Fibroblast of lung (primary cell): ENCODE data around the gene YES1. TPM values are rescaled to one million over a fixed set of nuclear protein-coding genes. Genes with fewer than 3 reads are reported as not detected.
A peak's percentile ranks its signal among the peaks of the same experiment; 100 is the strongest.

Experiments used
- DNase-seq, 2 donors: peaks; one replicate each; pipeline versions ENCODE4 v3.0.0 to v3.0.0-alpha.2; 2010; ENCODE audit warnings: low read depth in 2 of 2
- H2AFZ ChIP-seq: 2 replicates; pipeline ENCODE4 v1.5.1; 2012; ENCODE audit warnings: low read length, control low read depth, inconsistent platforms
- H3K27ac ChIP-seq: 2 replicates; pipeline ENCODE4 v1.5.1; 2011; ENCODE audit warnings: low read length, control low read depth; ENCODE audit not compliant: insufficient read depth
- H3K27me3 ChIP-seq: 2 replicates; pipeline ENCODE4 v1.5.1; 2011; ENCODE audit warnings: mild to moderate bottlenecking, low read length; ENCODE audit not compliant: control insufficient read depth, insufficient read depth
- H3K36me3 ChIP-seq: 2 replicates; pipeline ENCODE4 v1.5.1; 2011; ENCODE audit warnings: low read length; ENCODE audit not compliant: control insufficient read depth, insufficient read depth
- H3K4me1 ChIP-seq: 2 replicates; pipeline ENCODE4 v1.5.1; 2011; ENCODE audit warnings: low read length; ENCODE audit not compliant: control insufficient read depth, insufficient read depth; ENCODE audit errors: extremely low read depth
- H3K4me2 ChIP-seq: 2 replicates; pipeline ENCODE4 v1.5.1; 2011; ENCODE audit warnings: low read length, control low read depth; ENCODE audit not compliant: insufficient read depth; ENCODE audit errors: extremely low read depth
- H3K4me3 ChIP-seq, 4 experiments: fragments of 200-600 bp in 1 of 4; sonication (generic) in 1 of 4; replicated peaks in 1 of 4; 2 replicates each; pipeline ENCODE4 v1.5.1; 2011 to 2016; ENCODE audit warnings: low read length in 4 of 4, low read depth in 3 of 4, mild to moderate bottlenecking in 3 of 4, control low read depth in 2 of 4, inconsistent platforms in 1 of 4, mixed read lengths in 1 of 4; ENCODE audit not compliant: insufficient read depth in 1 of 4; ENCODE audit errors: control extremely low read depth in 1 of 4
- H3K79me2 ChIP-seq: 2 replicates; pipeline ENCODE4 v1.5.1; 2012; ENCODE audit warnings: mild to moderate bottlenecking, low read length, inconsistent platforms; ENCODE audit not compliant: control insufficient read depth, insufficient read depth
- H3K9ac ChIP-seq: 2 replicates; pipeline ENCODE4 v1.5.1; 2011; ENCODE audit warnings: mild to moderate bottlenecking, low read length, control low read depth; ENCODE audit not compliant: insufficient read depth
- H3K9me3 ChIP-seq: 2 replicates; pipeline ENCODE4 v1.5.1; 2012; ENCODE audit warnings: low read depth, low read length; ENCODE audit not compliant: control insufficient read depth, insufficient read depth
- H4K20me1 ChIP-seq: 2 replicates; pipeline ENCODE4 v1.5.1; 2011; ENCODE audit warnings: low read length; ENCODE audit not compliant: control insufficient read depth, insufficient read depth; ENCODE audit errors: extremely low read depth
- EZH2 ChIP-seq: IDR thresholded peaks from 2 replicates; pipeline ENCODE4 v1.5.1; 2012; ENCODE audit warnings: low read length, control low read depth, mild to moderate bottlenecking; ENCODE audit errors: missing control alignments
- polyA plus RNA-seq, 2 donors: library from polyadenylated mRNA; depleted of rRNA in 1 of 2; stranded (reverse) in 1 of 2; unstranded in 1 of 2; fragments of >200 nt; gene quantifications; 2 replicates each; pipeline ENCODE4 v1.2.1, GENCODE V29; 2011 to 2012; ENCODE audit warnings: missing spikeins in 1 of 2
- total RNA-seq: library from RNA; depleted of rRNA; stranded (reverse); fragments of >200 nt; gene quantifications from 2 replicates; pipeline ENCODE4 v1.2.1, GENCODE V29; 2014
- TF ChIP-seq, protein P1 (sequence below), 2 donors: IDR thresholded peaks in 1 of 2; conservative IDR thresholded peaks in 1 of 2; 1 replicate in 1 of 2; 2 replicates in 1 of 2; pipeline ENCODE4 v1.5.1; 2011 to 2012; ENCODE audit warnings: low read length in 2 of 2, control low read depth in 1 of 2, inconsistent platforms in 1 of 2, low read depth in 1 of 2, mild to moderate bottlenecking in 1 of 2

Gene YES1
- total and polyA plus RNA-seq, 2 donors (not counting 1 experiment from before 2014, with no cell fraction given) = 26.6 to 49.5 TPM

DNA sequence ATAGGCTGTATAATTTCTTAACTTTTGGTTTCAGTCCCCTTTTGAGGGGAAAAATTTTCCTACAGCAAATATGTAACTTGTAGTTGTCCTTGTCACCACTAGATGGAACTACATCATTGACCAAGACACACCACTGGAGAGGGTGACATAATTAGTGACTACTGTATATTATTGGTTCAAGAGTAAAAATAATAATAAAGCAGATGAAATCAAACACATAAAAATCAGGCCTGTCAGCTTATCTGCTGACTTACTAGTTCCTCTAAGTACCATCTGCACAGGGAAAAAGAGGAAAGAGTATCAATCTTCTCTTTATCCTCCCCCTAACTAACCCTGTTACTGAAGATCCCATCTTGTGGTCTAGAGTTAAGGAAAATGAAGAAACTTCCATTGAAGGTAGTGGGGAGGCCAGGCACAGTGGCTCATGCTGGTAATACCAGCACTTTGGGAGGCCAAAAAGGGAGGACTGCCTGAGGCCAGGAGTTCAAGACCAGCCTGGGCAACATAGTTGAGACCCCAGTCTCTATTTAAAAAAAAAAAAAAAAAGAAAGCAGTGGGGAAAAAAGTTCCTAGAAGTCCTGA lies 70.0 kb downstream of the YES1 start:
- H3K4me1 ChIP-seq = no peaks in the 10 kb centered on the region
- DNase-seq = peak; percentile 47 to 72
- no peak overlapping the region for H2AFZ ChIP-seq
- no peak overlapping the region for H3K9ac ChIP-seq
- no peak overlapping the region for H3K4me3 ChIP-seq
- no peaks in the 10 kb centered on the region for H3K79me2 ChIP-seq
- H3K27ac ChIP-seq = no peak overlapping the region
- H3K9me3 ChIP-seq = no peaks in the 10 kb centered on the region
- no peaks in the 10 kb centered on the region for H4K20me1 ChIP-seq
- H3K36me3 ChIP-seq = no peaks in the 10 kb centered on the region
- no peaks in the 10 kb centered on the region for H3K27me3 ChIP-seq
- no peak overlapping the region for H3K4me2 ChIP-seq
- TF ChIP-seq, protein P1, sequence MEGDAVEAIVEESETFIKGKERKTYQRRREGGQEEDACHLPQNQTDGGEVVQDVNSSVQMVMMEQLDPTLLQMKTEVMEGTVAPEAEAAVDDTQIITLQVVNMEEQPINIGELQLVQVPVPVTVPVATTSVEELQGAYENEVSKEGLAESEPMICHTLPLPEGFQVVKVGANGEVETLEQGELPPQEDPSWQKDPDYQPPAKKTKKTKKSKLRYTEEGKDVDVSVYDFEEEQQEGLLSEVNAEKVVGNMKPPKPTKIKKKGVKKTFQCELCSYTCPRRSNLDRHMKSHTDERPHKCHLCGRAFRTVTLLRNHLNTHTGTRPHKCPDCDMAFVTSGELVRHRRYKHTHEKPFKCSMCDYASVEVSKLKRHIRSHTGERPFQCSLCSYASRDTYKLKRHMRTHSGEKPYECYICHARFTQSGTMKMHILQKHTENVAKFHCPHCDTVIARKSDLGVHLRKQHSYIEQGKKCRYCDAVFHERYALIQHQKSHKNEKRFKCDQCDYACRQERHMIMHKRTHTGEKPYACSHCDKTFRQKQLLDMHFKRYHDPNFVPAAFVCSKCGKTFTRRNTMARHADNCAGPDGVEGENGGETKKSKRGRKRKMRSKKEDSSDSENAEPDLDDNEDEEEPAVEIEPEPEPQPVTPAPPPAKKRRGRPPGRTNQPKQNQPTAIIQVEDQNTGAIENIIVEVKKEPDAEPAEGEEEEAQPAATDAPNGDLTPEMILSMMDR (conservative IDR thresholded peaks at IDR 0.05 in 1 of 2, IDR thresholded peaks at IDR 0.05 in 1 of 2; ENCODE audit: low read depth in 1 of 2, low read length in 2 of 2) = peak; percentile 54 to 64
- TF ChIP-seq EZH2 = no peak

DNA sequence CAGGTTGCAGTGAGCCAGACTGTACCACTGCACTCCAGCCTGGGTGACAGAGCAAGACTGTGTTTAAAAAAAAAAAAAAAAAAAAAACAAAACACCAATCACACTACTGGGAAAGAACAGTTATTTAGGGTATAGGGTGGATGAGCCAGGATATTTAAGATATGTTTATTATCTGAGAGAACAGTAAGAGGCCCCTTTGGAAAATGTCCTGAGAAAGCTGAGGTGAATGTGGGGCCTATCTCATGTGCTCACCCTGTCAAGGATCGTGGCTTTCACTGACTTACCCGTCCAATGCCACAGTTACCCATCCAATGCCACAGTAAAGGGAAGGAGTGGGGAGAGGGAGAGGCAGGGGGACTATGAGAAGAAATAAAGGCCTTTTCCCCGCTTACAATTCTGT lies 79.7 kb downstream of the YES1 start:
- no peak for DNase-seq
- TF ChIP-seq, protein P1 (conservative IDR thresholded peaks at IDR 0.05 in 1 of 2, IDR thresholded peaks at IDR 0.05 in 1 of 2; ENCODE audit: low read depth in 1 of 2, low read length in 2 of 2) = no peak
- no peak for TF ChIP-seq EZH2
- H3K4me2 ChIP-seq = no peak overlapping the region

DNA sequence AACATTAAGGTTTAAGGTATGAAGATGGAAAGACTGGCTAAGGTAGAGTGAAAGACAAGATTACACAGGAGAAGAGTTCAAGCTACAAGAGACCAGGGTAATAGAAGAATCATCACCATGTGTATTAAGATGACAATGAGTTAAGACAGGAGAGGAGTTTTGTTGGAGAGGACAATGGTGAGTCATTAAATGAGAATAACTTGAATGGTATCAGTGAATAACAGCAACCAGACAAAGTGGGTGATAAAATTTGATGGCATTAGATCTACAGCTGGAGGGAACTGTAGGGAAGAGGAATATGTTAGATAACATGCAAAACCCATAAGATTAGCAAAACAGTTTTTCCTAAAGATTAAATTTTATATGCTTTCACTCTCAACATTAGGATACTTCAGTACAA lies 80.9 kb downstream of the YES1 start:
- Histone ChIP-seq H3K4me2 (no peak overlapping the region), H3K27ac (no peak overlapping the region), H3K79me2 (no peaks in the 10 kb centered on the region), H4K20me1 (no peaks in the 10 kb centered on the region), H3K36me3 (peaks cover 1% of the 10 kb centered on the region), H3K4me3 (no peak overlapping the region), H3K9me3 (no peaks in the 10 kb centered on the region), H2AFZ (no peak overlapping the region), H3K27me3 (no peaks in the 10 kb centered on the region), H3K9ac (no peak overlapping the region), H3K4me1 (no peaks in the 10 kb centered on the region)
- no peak for TF ChIP-seq EZH2
- TF ChIP-seq, protein P1 (conservative IDR thresholded peaks at IDR 0.05 in 1 of 2, IDR thresholded peaks at IDR 0.05 in 1 of 2; ENCODE audit: low read depth in 1 of 2, low read length in 2 of 2) = no peak
- DNase-seq = no peak

More for the DNA sequence above, 79.7 kb downstream of the YES1 start:
- H3K4me3 ChIP-seq = no peak overlapping the region
- H3K9ac ChIP-seq = no peak overlapping the region
- no peaks in the 10 kb centered on the region for H3K79me2 ChIP-seq
- H4K20me1 ChIP-seq = no peaks in the 10 kb centered on the region
- H3K27ac ChIP-seq = no peak overlapping the region
- peaks cover 1% of the 10 kb centered on the region for H3K36me3 ChIP-seq
- H3K27me3 ChIP-seq = no peaks in the 10 kb centered on the region
- no peak overlapping the region for H2AFZ ChIP-seq
- H3K4me1 ChIP-seq = no peaks in the 10 kb centered on the region
- H3K9me3 ChIP-seq = no peaks in the 10 kb centered on the region
